MM.1S (cell line): Measurements from ENCODE around the gene MCU.
"Not testable (repeated sequence)": the region's sequence is repeated elsewhere in the genome, so short reads cannot be mapped to it uniquely, and the experiment has no call there.

Experiments
- DNase-seq: peaks from one replicate; pipeline ENCODE4 v3.0.0-alpha.2; 2015
- H2AFZ ChIP-seq: fragments of 300-600 bp; sonication (generic); 2 replicates; pipeline ENCODE4 v1.6.0; 2016; ENCODE audit warnings: antibody characterized with exemption, low read length
- H3F3A ChIP-seq: fragments of 300-600 bp; sonication (generic); 2 replicates; pipeline ENCODE4 v1.6.1; 2016; ENCODE audit warnings: mild to moderate bottlenecking, antibody characterized with exemption, low read length, moderate library complexity, mixed read lengths; ENCODE audit not compliant: insufficient read depth
- H3K27ac ChIP-seq: fragments of 300-600 bp; sonication (generic); 2 replicates; pipeline ENCODE4 v1.5.1; 2016; ENCODE audit warnings: mild to moderate bottlenecking, low read length
- H3K27me3 ChIP-seq: fragments of 300-600 bp; sonication (generic); replicated peaks from 2 replicates; pipeline ENCODE4 v1.6.0; 2016; ENCODE audit warnings: low read length; ENCODE audit not compliant: insufficient read depth
- H3K36me3 ChIP-seq: fragments of 300-600 bp; sonication (generic); replicated peaks from 2 replicates; pipeline ENCODE4 v1.6.1; 2016; ENCODE audit warnings: mild to moderate bottlenecking, low read length, mixed read lengths; ENCODE audit not compliant: insufficient read depth
- H3K4me1 ChIP-seq: fragments of 300-600 bp; sonication (generic); 2 replicates; pipeline ENCODE4 v1.6.1; 2016; ENCODE audit warnings: low read length, mixed read lengths
- H3K4me2 ChIP-seq: fragments of 300-600 bp; sonication (generic); 2 replicates; pipeline ENCODE4 v1.6.0; 2016; ENCODE audit warnings: low read depth, low read length
- H3K4me3 ChIP-seq: fragments of 300-600 bp; sonication (generic); 2 replicates; pipeline ENCODE4 v1.5.1; 2016; ENCODE audit warnings: low read length, mixed read lengths
- H3K79me2 ChIP-seq: fragments of 300-600 bp; sonication (generic); 2 replicates; pipeline ENCODE4 v1.6.1; 2016; ENCODE audit warnings: mixed run types, low read length, mixed read lengths
- H3K9ac ChIP-seq: fragments of 300-600 bp; sonication (generic); 2 replicates; pipeline ENCODE4 v1.6.1; 2016; ENCODE audit warnings: low read length, mixed read lengths
- H3K9me2 ChIP-seq: fragments of 300-600 bp; sonication (generic); replicated peaks from 2 replicates; pipeline ENCODE4 v1.6.1; 2016; ENCODE audit warnings: mild to moderate bottlenecking, low read length, mixed read lengths; ENCODE audit not compliant: insufficient read depth
- H3K9me3 ChIP-seq: fragments of 300-600 bp; sonication (generic); replicated peaks from 2 replicates; pipeline ENCODE4 v1.6.1; 2016; ENCODE audit warnings: mild to moderate bottlenecking, low read length, mixed read lengths; ENCODE audit not compliant: insufficient read depth
- H4K20me1 ChIP-seq: fragments of 300-600 bp; sonication (generic); 2 replicates; pipeline ENCODE4 v1.6.1; 2016; ENCODE audit warnings: mild to moderate bottlenecking, low read length, moderate library complexity, mixed read lengths; ENCODE audit not compliant: insufficient read depth
- EZH2 ChIP-seq: fragments of 300-600 bp; sonication (generic); optimal IDR thresholded peaks from 2 replicates; pipeline ENCODE3; 2017; ENCODE audit warnings: low read depth, mild to moderate bottlenecking, antibody characterized with exemption, low read length, mixed read lengths
- EZH2phosphoT487 ChIP-seq: fragments of 300-600 bp; sonication (generic); IDR thresholded peaks from 2 replicates; pipeline ENCODE4 v1.6.1; 2018; ENCODE audit warnings: antibody characterized with exemption, low read length
- TF ChIP-seq, protein P1 (sequence below): fragments of 300-600 bp; sonication (generic); IDR thresholded peaks from 2 replicates; pipeline ENCODE4 v1.5.1; 2016; ENCODE audit warnings: antibody characterized with exemption, low read length, mixed read lengths

MCU gene

DNA sequence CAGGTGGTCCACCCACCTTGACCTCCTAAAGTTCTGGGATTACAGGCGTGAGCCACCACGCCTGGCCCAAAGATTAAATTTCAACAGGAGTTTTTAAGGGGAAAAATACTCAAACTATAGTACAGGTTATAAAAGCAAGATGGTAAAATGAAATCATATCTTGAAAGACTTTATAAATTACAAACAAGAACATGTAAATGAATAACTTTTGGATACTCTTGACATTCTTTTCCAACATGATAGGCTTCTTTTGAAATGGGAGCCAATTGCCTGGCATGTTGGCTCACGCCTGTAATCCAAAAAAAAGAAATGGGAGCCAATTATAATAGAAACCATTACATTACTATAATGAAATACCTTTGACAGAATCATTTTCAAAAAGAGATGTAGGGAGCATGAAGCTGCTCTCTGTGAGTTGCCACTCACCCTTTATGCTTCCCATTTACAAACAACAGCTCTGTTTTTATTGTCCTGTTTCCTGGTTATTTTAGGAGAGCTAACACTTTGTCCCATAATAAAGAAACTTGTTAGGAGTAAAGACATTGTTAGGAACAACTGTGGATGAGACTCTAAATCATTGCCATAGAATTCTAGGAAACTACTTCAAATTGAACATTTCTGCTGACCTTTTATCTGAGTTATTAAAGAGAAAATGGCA is 24.6 kb upstream of the MCU start:
- Histone ChIP-seq H3K36me3 (no peaks in the 10 kb centered on the region), H3K9me2 (no peaks in the 10 kb centered on the region), H3K4me3 (no peak overlapping the region), H3K27me3 (no peaks in the 10 kb centered on the region), H3K9ac (no peak overlapping the region), H3K9me3 (no peaks in the 10 kb centered on the region), H3K4me1 (no peaks in the 10 kb centered on the region), H2AFZ (no peak overlapping the region), H3K4me2 (no peak overlapping the region), H4K20me1 (no peaks in the 10 kb centered on the region), H3F3A (no peaks in the 10 kb centered on the region), H3K79me2 (no peaks in the 10 kb centered on the region), H3K27ac (no peak overlapping the region)
- DNase-seq, result no peak
- TF ChIP-seq EZH2 (no peak), EZH2phosphoT487 (no peak)
- TF ChIP-seq, protein P1, sequence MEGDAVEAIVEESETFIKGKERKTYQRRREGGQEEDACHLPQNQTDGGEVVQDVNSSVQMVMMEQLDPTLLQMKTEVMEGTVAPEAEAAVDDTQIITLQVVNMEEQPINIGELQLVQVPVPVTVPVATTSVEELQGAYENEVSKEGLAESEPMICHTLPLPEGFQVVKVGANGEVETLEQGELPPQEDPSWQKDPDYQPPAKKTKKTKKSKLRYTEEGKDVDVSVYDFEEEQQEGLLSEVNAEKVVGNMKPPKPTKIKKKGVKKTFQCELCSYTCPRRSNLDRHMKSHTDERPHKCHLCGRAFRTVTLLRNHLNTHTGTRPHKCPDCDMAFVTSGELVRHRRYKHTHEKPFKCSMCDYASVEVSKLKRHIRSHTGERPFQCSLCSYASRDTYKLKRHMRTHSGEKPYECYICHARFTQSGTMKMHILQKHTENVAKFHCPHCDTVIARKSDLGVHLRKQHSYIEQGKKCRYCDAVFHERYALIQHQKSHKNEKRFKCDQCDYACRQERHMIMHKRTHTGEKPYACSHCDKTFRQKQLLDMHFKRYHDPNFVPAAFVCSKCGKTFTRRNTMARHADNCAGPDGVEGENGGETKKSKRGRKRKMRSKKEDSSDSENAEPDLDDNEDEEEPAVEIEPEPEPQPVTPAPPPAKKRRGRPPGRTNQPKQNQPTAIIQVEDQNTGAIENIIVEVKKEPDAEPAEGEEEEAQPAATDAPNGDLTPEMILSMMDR, result no peak

DNA sequence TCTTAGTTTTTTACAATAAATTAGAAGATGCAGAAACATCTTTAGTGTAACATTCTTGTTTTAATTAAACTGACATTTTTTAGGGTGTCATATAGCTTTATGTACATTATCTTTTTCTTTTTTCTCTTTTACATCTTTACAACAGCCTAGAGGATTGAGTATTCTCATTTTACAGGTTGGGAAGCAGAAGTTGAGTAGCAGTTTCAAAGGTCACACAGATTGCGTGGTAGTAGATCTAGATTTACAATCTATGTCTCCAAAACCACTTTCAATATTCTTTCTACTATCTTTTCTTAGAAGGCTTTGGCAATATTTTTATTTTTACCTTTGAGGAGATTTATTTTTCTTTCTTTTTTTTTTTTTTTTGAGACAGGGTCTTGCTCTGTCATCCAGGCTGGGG is 18.7 kb upstream of the MCU start:
- Histone ChIP-seq H3F3A (no peaks in the 10 kb centered on the region), H3K4me1 (no peaks in the 10 kb centered on the region), H3K79me2 (no peaks in the 10 kb centered on the region), H3K9me2 (no peaks in the 10 kb centered on the region), H3K9me3 (no peaks in the 10 kb centered on the region), H3K27ac (no peak overlapping the region), H3K4me3 (no peak overlapping the region), H2AFZ (no peak overlapping the region), H3K9ac (no peak overlapping the region), H3K4me2 (no peak overlapping the region), H3K27me3 (no peaks in the 10 kb centered on the region), H4K20me1 (no peaks in the 10 kb centered on the region), H3K36me3 (no peaks in the 10 kb centered on the region)
- no peak for DNase-seq
- TF ChIP-seq EZH2phosphoT487 (no peak), EZH2 (no peak)
- TF ChIP-seq, protein P1, result no peak

DNA sequence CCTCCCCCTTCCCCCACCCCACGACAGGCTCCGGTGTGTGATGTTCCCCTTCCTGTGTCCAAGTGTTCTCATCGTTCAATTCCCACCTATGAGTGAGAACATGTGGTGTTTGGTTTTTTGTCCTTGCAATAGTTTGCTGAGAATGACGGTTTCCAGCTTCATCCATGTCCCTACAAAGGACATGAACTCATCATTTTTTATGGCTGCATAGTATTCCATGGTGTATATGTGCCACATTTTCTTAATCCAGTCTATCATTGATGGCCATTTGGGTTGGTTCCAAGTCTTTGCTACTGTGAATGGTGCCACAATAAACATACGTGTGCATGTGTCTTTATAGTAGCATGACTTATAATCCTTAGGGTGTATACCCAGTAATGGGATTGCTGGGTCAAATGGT is 17.8 kb upstream of the MCU start:
- H3K4me3 ChIP-seq, H3K9ac ChIP-seq, DNase-seq, H4K20me1 ChIP-seq, H3K27me3 ChIP-seq, H3K4me1 ChIP-seq, H3F3A ChIP-seq, H2AFZ ChIP-seq, H3K9me3 ChIP-seq, H3K36me3 ChIP-seq, H3K4me2 ChIP-seq, H3K9me2 ChIP-seq, H3K27ac ChIP-seq, H3K79me2 ChIP-seq: not testable (repeated sequence)

DNA sequence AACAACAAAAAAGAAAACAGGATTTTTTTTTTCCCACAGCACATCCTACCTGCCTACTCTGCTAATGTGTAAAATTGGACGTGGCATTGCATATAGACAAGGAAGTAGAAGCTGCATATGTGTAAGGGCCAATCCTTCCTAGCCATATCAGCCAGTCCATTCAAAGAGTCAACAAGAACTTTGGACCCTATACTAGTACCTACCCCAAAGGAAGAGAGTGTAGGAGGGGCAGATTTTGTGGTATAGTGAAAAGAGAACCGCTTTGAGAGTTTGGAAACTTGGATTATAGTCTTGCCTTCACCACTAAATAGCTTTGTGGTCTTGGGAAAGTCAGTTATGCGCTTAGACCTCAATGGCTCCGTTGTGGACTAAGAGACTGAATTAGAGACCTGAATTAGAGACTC is 12.1 kb upstream of the MCU start:
- Histone ChIP-seq H3F3A (no peaks in the 10 kb centered on the region), H3K9ac (no peak overlapping the region), H4K20me1 (no peaks in the 10 kb centered on the region), H3K9me3 (no peaks in the 10 kb centered on the region), H3K27me3 (no peaks in the 10 kb centered on the region), H3K27ac (no peak overlapping the region), H3K79me2 (no peaks in the 10 kb centered on the region), H3K4me1 (no peaks in the 10 kb centered on the region), H3K36me3 (no peaks in the 10 kb centered on the region), H3K9me2 (no peaks in the 10 kb centered on the region), H3K4me2 (no peak overlapping the region), H3K4me3 (no peak overlapping the region), H2AFZ (no peak overlapping the region)
- no peak for DNase-seq
- no peak for TF ChIP-seq EZH2phosphoT487
- no peak for TF ChIP-seq EZH2
- TF ChIP-seq, protein P1, result no peak
